Heart left ventricle (tissue), 13 donors: ENCODE measurements around the gene HPN.
A peak's percentile ranks its signal among the peaks of the same experiment; 100 is the strongest.

Source experiments
- POLR2A ChIP-seq, 2 donors: fragments of 450-650 bp; IDR thresholded peaks; one replicate each; pipeline ENCODE4 v1.6.1; 2017; ENCODE audit warnings: antibody characterized with exemption in 2 of 2, mild to moderate bottlenecking in 2 of 2, moderate library complexity in 2 of 2
- TF ChIP-seq, protein P1 (sequence below), 12 donors: fragments of 200-600 bp; sonication (generic) in 4 of 12; IDR thresholded peaks; one replicate each; pipeline versions ENCODE4 v1.5.0 to v1.8.0; 2018 to 2022; ENCODE audit warnings: antibody characterized with exemption in 12 of 12, mild to moderate bottlenecking in 5 of 12
- donor health status: ischemic (EF 13 %, LVEDD 7.1; RV severe dilation, severe dysfunction).
- donor health status: DM: no; HTN: yes; CAD: no.
- donor health status: DM: no; HTN: no; CAD: no.
- donor health status: ischemic (EF 25% LVEDD 6.9; RV normal size, moderate dysfunction).
- donor health status: ischemic (EF 25% LVEDD 5.7; RV mildly dilated, moderate dysfunction).
- donor health status: ischemic (EF 35%, LVEDD 5.7; RV mildly dilated, moderate dysfunction).
- donor health status: nonischemic (EF 11% LVEDD 7.7; RV severe dilation, severe dysfunction).
- donor health status: DM: yes; HTN: yes; CAD: no.
- donor health status: PGD.
- donor health status: ischemic (EF 29% LVEDD 5.4; RV normal size, mild dysfunction).
- donor health status: nonischemic (EF 23%, LVEDD 6.1; RV moderate dilation, normal function).

DNA sequence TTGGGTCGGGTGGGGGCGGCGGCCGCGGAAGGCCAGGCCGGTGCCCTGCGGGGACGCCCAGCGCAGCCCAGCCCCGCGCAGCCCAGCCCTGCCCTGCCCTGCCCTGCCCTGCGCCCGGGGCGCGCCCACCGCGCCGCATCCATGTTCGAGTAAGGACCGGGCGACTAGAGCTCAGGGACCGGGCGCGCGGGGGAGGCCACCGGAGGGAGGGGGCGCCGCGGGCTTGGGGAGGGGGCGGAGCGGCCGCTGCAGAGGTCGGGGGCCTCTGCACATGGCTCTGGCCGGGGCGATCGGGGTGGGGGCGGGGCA lies 41.2 kb upstream of the HPN start:
- TF ChIP-seq, protein P1, sequence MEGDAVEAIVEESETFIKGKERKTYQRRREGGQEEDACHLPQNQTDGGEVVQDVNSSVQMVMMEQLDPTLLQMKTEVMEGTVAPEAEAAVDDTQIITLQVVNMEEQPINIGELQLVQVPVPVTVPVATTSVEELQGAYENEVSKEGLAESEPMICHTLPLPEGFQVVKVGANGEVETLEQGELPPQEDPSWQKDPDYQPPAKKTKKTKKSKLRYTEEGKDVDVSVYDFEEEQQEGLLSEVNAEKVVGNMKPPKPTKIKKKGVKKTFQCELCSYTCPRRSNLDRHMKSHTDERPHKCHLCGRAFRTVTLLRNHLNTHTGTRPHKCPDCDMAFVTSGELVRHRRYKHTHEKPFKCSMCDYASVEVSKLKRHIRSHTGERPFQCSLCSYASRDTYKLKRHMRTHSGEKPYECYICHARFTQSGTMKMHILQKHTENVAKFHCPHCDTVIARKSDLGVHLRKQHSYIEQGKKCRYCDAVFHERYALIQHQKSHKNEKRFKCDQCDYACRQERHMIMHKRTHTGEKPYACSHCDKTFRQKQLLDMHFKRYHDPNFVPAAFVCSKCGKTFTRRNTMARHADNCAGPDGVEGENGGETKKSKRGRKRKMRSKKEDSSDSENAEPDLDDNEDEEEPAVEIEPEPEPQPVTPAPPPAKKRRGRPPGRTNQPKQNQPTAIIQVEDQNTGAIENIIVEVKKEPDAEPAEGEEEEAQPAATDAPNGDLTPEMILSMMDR (IDR thresholded peaks at IDR 0.05) = no peak
- TF ChIP-seq POLR2A (IDR thresholded peaks at IDR 0.05) = peak in 1 of 2 donors; percentile 24
